Fibroblast of lung (primary cell): ENCODE measurements around the gene C1QTNF1. TPM values are rescaled to one million over a fixed set of nuclear protein-coding genes. Genes with fewer than 3 reads are reported as not detected.

Experiments
- DNase-seq, 2 donors: peaks; one replicate each; pipeline versions ENCODE4 v3.0.0 to v3.0.0-alpha.2; 2010; ENCODE audit warnings: low read depth in 2 of 2
- H2AFZ ChIP-seq: 2 replicates; pipeline ENCODE4 v1.5.1; 2012; ENCODE audit warnings: low read length, control low read depth, inconsistent platforms
- H3K27ac ChIP-seq: 2 replicates; pipeline ENCODE4 v1.5.1; 2011; ENCODE audit warnings: low read length, control low read depth; ENCODE audit not compliant: insufficient read depth
- H3K27me3 ChIP-seq: 2 replicates; pipeline ENCODE4 v1.5.1; 2011; ENCODE audit warnings: mild to moderate bottlenecking, low read length; ENCODE audit not compliant: control insufficient read depth, insufficient read depth
- H3K36me3 ChIP-seq: 2 replicates; pipeline ENCODE4 v1.5.1; 2011; ENCODE audit warnings: low read length; ENCODE audit not compliant: control insufficient read depth, insufficient read depth
- H3K4me1 ChIP-seq: 2 replicates; pipeline ENCODE4 v1.5.1; 2011; ENCODE audit warnings: low read length; ENCODE audit not compliant: control insufficient read depth, insufficient read depth; ENCODE audit errors: extremely low read depth
- H3K4me2 ChIP-seq: 2 replicates; pipeline ENCODE4 v1.5.1; 2011; ENCODE audit warnings: low read length, control low read depth; ENCODE audit not compliant: insufficient read depth; ENCODE audit errors: extremely low read depth
- H3K4me3 ChIP-seq, 4 experiments: fragments of 200-600 bp in 1 of 4; sonication (generic) in 1 of 4; replicated peaks in 1 of 4; 2 replicates each; pipeline ENCODE4 v1.5.1; 2011 to 2016; ENCODE audit warnings: low read length in 4 of 4, low read depth in 3 of 4, mild to moderate bottlenecking in 3 of 4, control low read depth in 2 of 4, inconsistent platforms in 1 of 4, mixed read lengths in 1 of 4; ENCODE audit not compliant: insufficient read depth in 1 of 4; ENCODE audit errors: control extremely low read depth in 1 of 4
- H3K79me2 ChIP-seq: 2 replicates; pipeline ENCODE4 v1.5.1; 2012; ENCODE audit warnings: mild to moderate bottlenecking, low read length, inconsistent platforms; ENCODE audit not compliant: control insufficient read depth, insufficient read depth
- H3K9ac ChIP-seq: 2 replicates; pipeline ENCODE4 v1.5.1; 2011; ENCODE audit warnings: mild to moderate bottlenecking, low read length, control low read depth; ENCODE audit not compliant: insufficient read depth
- H3K9me3 ChIP-seq: 2 replicates; pipeline ENCODE4 v1.5.1; 2012; ENCODE audit warnings: low read depth, low read length; ENCODE audit not compliant: control insufficient read depth, insufficient read depth
- H4K20me1 ChIP-seq: 2 replicates; pipeline ENCODE4 v1.5.1; 2011; ENCODE audit warnings: low read length; ENCODE audit not compliant: control insufficient read depth, insufficient read depth; ENCODE audit errors: extremely low read depth
- EZH2 ChIP-seq: IDR thresholded peaks from 2 replicates; pipeline ENCODE4 v1.5.1; 2012; ENCODE audit warnings: low read length, control low read depth, mild to moderate bottlenecking; ENCODE audit errors: missing control alignments
- polyA plus RNA-seq, 2 donors: library from polyadenylated mRNA; depleted of rRNA in 1 of 2; stranded (reverse) in 1 of 2; unstranded in 1 of 2; fragments of >200 nt; gene quantifications; 2 replicates each; pipeline ENCODE4 v1.2.1, GENCODE V29; 2011 to 2012; ENCODE audit warnings: missing spikeins in 1 of 2
- total RNA-seq: library from RNA; depleted of rRNA; stranded (reverse); fragments of >200 nt; gene quantifications from 2 replicates; pipeline ENCODE4 v1.2.1, GENCODE V29; 2014
- TF ChIP-seq, protein P1 (sequence below), 2 donors: IDR thresholded peaks in 1 of 2; conservative IDR thresholded peaks in 1 of 2; 1 replicate in 1 of 2; 2 replicates in 1 of 2; pipeline ENCODE4 v1.5.1; 2011 to 2012; ENCODE audit warnings: low read length in 2 of 2, control low read depth in 1 of 2, inconsistent platforms in 1 of 2, low read depth in 1 of 2, mild to moderate bottlenecking in 1 of 2

Gene C1QTNF1
- total and polyA plus RNA-seq, 2 donors (not counting 1 experiment from before 2014, with no cell fraction given), result 15.0 to 45.2 TPM

DNA sequence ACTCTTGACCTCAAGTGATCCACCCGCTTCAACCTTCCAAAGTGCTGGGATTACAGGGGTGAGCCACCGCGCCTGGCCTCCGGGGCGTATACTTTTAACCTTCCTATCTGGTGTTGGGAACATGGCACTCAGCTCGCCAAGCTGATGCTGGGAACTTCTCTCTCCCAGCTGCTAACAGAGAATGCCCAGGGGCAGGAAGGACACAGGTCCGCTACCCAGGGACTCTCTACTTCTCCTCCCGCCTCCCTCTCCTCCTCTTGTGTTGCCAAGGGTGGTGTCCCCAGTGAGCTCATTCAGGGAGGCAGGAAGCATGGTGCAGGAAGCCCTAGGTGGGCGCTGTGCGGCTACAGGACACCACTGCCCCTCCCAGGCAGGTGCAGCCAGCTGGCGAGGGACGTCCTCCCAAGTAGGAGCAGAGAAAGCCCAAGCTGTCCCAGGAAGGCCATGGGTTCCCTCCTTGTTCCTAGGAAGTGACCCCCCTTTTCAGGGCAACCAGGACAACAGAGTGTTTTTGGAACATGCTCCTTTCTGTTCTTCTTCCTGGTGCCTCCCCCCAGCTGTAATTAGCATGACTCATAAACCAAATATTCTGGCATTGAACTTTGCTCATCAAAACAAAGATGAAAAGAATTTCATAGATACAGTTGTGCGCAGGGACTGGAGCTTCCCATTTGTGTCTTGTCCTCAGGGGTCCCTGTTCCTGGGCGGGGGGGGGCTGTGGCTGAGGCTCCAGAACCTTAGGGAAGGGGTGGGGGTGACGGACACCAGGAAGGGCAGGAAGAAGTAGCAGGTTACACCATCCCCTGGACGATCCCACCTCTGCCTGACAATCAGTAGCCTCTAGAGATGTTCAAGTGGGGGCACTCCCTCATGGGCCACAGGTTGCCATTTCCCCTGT, 2.7 kb downstream of the C1QTNF1 start:
- peak overlapping the region; percentile 25 for H2AFZ ChIP-seq

DNA sequence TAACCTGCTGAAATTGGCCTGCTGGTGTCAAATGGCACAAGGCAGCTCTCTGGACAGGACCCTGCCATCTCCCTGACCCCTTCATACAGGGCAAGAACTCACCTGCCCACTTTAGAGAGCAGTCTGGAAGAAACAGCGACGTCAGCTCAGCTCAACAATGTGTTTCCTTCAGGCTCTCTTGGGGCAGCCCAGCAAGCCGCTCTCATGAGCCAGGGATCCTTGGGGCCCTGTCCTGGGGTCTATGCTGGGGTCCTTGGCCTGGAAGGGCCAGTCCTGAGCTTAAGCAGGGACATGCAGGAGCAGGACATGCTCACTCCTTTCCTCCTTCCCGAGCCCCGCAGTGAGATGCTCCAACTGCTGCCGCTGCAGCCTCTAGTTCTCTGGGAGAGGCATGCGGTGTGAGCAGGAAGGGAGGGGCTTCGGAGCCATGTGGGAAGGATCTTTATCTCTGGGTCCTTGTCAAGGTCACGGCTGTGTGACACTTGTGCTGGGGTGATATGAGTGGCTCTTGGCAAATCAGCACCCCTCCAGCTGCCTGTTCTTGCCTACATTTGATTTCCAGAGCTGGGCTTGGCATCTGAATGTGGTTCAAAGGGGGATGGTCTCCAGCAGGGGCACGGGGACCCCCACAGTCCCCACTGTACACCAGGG, 3.4 kb downstream of the C1QTNF1 start:
- TF ChIP-seq, protein P1, sequence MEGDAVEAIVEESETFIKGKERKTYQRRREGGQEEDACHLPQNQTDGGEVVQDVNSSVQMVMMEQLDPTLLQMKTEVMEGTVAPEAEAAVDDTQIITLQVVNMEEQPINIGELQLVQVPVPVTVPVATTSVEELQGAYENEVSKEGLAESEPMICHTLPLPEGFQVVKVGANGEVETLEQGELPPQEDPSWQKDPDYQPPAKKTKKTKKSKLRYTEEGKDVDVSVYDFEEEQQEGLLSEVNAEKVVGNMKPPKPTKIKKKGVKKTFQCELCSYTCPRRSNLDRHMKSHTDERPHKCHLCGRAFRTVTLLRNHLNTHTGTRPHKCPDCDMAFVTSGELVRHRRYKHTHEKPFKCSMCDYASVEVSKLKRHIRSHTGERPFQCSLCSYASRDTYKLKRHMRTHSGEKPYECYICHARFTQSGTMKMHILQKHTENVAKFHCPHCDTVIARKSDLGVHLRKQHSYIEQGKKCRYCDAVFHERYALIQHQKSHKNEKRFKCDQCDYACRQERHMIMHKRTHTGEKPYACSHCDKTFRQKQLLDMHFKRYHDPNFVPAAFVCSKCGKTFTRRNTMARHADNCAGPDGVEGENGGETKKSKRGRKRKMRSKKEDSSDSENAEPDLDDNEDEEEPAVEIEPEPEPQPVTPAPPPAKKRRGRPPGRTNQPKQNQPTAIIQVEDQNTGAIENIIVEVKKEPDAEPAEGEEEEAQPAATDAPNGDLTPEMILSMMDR (conservative IDR thresholded peaks at IDR 0.05 in 1 of 2, IDR thresholded peaks at IDR 0.05 in 1 of 2; ENCODE audit: low read depth in 1 of 2, low read length in 2 of 2), result no peak
- TF ChIP-seq EZH2, result no peak
- no peak for DNase-seq
- no peaks in the 10 kb centered on the region for H3K27me3 ChIP-seq
- peak overlapping the region; percentile 18 for H3K9ac ChIP-seq
- H3K79me2 ChIP-seq, result no peaks in the 10 kb centered on the region
- no peaks in the 10 kb centered on the region for H3K36me3 ChIP-seq
- peaks cover 30% of the 10 kb centered on the region for H3K4me1 ChIP-seq
- no peaks in the 10 kb centered on the region for H4K20me1 ChIP-seq
- no peak overlapping the region for H3K4me3 ChIP-seq
- no peaks in the 10 kb centered on the region for H3K9me3 ChIP-seq
- no peak overlapping the region for H2AFZ ChIP-seq
- peak overlapping the region; percentile 34 for H3K27ac ChIP-seq
- peak overlapping the region; percentile 66 for H3K4me2 ChIP-seq

More for the DNA sequence above, 2.7 kb downstream of the C1QTNF1 start:
- Histone ChIP-seq H3K4me3 (no peak overlapping the region), H3K79me2 (no peaks in the 10 kb centered on the region), H3K4me1 (peaks cover 30% of the 10 kb centered on the region), H3K27ac (peak overlapping the region; percentile 67), H4K20me1 (no peaks in the 10 kb centered on the region), H3K9me3 (no peaks in the 10 kb centered on the region), H3K9ac (peak overlapping the region; percentile 18), H3K36me3 (no peaks in the 10 kb centered on the region), H3K4me2 (peak overlapping the region; percentile 82), H3K27me3 (no peaks in the 10 kb centered on the region)
- DNase-seq, result peak; percentile 54 to 74
- TF ChIP-seq EZH2, result no peak
- TF ChIP-seq, protein P1 (conservative IDR thresholded peaks at IDR 0.05 in 1 of 2, IDR thresholded peaks at IDR 0.05 in 1 of 2; ENCODE audit: low read depth in 1 of 2, low read length in 2 of 2), result no peak

DNA sequence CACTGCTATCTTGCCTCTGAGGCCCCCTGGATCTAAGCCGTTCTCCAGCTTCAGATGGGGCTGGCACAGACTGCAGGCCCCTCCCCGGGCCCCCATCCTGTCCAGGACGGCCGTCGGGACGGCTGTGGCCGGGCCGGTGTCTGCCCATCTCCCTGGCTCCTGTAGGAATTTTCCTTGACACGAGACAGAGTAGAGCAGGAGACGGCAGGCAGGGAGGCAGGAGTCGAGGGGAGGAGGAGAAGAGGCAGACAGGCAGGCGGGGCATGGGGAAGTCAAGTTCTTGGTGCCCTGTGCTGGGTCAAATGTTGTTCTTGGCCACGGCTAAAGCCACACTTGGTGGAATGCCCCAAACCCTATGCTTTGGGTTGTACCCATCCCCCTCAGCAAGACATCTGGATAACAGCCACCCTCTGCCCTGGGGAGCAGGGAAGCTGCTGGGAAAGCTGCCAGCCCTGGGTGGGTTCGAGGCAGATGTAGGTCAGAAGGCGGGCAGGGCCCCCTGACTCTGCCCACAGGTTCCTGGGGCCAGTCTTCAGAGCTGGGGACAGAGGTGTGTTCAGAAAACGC, 4.0 kb downstream of the C1QTNF1 start:
- DNase-seq, result peak in 1 of 2 donors; percentile 68
- no peaks in the 10 kb centered on the region for H4K20me1 ChIP-seq
- no peaks in the 10 kb centered on the region for H3K9me3 ChIP-seq
- no peaks in the 10 kb centered on the region for H3K79me2 ChIP-seq
- H3K36me3 ChIP-seq, result no peaks in the 10 kb centered on the region
- no peak overlapping the region for H3K4me3 ChIP-seq
- no peaks in the 10 kb centered on the region for H3K27me3 ChIP-seq
- H2AFZ ChIP-seq, result no peak overlapping the region
- peaks cover 30% of the 10 kb centered on the region for H3K4me1 ChIP-seq
- TF ChIP-seq EZH2, result no peak
- TF ChIP-seq, protein P1 (conservative IDR thresholded peaks at IDR 0.05 in 1 of 2, IDR thresholded peaks at IDR 0.05 in 1 of 2; ENCODE audit: low read depth in 1 of 2, low read length in 2 of 2), result no peak
- no peak overlapping the region for H3K27ac ChIP-seq
- no peak overlapping the region for H3K9ac ChIP-seq
- H3K4me2 ChIP-seq, result peak overlapping the region; percentile 37
